Effector memory CD4-positive, alpha-beta T cell (primary cell): ENCODE measurements around the gene LAMA2.

ENCODE experiments used
- DNase-seq, 3 donors: peaks; one replicate each; pipeline ENCODE4 v3.0.0-alpha.2; 2020
- H3K27ac ChIP-seq: 2 replicates; pipeline ENCODE4 v1.7.0; 2013; ENCODE audit warnings: mild to moderate bottlenecking, low read length, moderate library complexity; ENCODE audit not compliant: insufficient read depth, poor library complexity, severe bottlenecking
- H3K27me3 ChIP-seq: replicated peaks from 2 replicates; pipeline ENCODE4 v1.7.0; 2013; ENCODE audit warnings: mild to moderate bottlenecking, low read length; ENCODE audit not compliant: insufficient read depth, control insufficient read depth, poor library complexity, severe bottlenecking
- H3K36me3 ChIP-seq: 2 replicates; pipeline ENCODE4 v1.7.0; 2013; ENCODE audit warnings: mild to moderate bottlenecking, low read length, moderate library complexity; ENCODE audit not compliant: control insufficient read depth, insufficient read depth
- H3K4me1 ChIP-seq: 2 replicates; pipeline ENCODE4 v1.7.0; 2013; ENCODE audit warnings: low read length, mild to moderate bottlenecking; ENCODE audit not compliant: control insufficient read depth, insufficient read depth, poor library complexity, severe bottlenecking
- H3K4me3 ChIP-seq: 2 replicates; pipeline ENCODE4 v1.7.0; 2013; ENCODE audit warnings: low read length, low read depth, mild to moderate bottlenecking; ENCODE audit not compliant: insufficient read depth, poor library complexity, severe bottlenecking
- H3K9me3 ChIP-seq: 2 replicates; pipeline ENCODE4 v1.7.0; 2013; ENCODE audit warnings: mild to moderate bottlenecking, low read length, moderate library complexity; ENCODE audit not compliant: control insufficient read depth

Gene LAMA2

DNA sequence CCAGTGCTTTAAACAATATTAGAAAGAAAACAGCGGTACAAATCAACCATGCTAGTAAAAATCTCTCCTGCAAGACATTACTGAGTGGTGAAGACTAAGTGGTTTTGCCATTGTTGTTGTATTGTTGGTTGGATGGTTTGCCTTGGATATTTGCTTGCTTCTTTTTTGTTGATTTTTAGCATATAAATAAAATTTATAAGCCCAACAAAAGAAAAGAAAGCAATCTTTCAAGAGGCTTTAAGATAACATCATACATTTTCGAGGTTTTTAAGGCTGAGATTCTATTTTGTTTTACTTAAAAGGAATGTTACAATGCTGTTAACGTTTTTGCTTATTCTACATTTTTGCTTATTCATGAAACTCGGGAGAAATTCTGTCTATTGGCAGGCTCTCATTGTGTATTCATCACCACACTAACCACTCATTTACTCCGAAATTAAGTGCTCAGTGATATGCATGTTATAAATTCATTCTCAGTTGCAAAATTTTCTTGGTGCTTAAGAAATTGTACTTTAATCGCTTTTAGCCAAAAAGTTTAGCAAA, 139.1 kb downstream of the LAMA2 start:
- H3K27me3 ChIP-seq, result no peaks in the 10 kb centered on the region
- H3K27ac ChIP-seq, result no peak overlapping the region
- H3K9me3 ChIP-seq, result no peaks in the 10 kb centered on the region
- no peak for DNase-seq
- H3K4me1 ChIP-seq, result no peaks in the 10 kb centered on the region
- no peak overlapping the region for H3K4me3 ChIP-seq
- H3K36me3 ChIP-seq, result no peaks in the 10 kb centered on the region

DNA sequence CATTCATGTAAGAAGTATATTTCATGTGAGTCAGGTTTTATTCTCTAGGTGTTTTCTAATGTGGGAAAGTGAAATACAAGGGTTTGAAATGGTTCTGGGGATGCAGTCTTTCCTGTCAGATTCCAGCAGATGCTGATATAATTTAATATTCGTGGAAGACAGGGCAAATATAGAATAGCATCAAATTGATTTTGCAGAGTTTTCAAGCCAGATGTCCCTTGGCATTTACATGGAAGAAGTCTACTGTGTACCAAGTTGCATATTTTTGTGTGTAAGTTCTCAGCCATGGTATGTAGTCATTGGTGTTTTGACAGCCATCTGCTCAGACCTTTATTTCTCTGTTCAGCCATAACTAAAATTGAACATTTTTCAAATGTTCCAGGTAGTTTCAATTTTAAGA, 143.7 kb downstream of the LAMA2 start:
- DNase-seq, result no peak
- no peak overlapping the region for H3K4me3 ChIP-seq
- H3K4me1 ChIP-seq, result no peaks in the 10 kb centered on the region
- H3K27me3 ChIP-seq, result no peaks in the 10 kb centered on the region
- no peak overlapping the region for H3K27ac ChIP-seq
- H3K9me3 ChIP-seq, result no peaks in the 10 kb centered on the region
- H3K36me3 ChIP-seq, result no peaks in the 10 kb centered on the region

DNA sequence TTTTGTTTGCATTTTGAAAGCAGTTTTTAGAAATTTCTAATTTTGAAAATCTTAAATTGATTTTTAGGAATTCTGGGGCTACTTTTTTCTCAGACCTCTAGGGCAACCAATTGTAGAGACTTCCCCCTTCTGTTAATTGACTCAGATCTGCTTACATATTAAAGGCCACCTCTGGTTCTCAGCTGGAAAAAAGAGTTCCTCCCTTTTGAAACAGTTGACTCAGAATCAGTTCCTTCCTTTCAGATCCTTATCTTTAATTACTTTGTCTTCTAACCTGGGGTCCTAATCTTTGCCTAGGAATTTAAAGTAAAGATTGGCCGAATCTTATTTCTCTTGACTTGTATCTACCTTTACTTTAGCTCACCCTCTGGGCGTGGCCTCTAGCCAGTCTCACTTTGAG, 146.8 kb downstream of the LAMA2 start:
- Histone ChIP-seq H3K4me1 (no peaks in the 10 kb centered on the region), H3K27me3 (no peaks in the 10 kb centered on the region), H3K9me3 (no peaks in the 10 kb centered on the region), H3K4me3 (no peak overlapping the region), H3K36me3 (no peaks in the 10 kb centered on the region), H3K27ac (no peak overlapping the region)
- DNase-seq, result no peak

DNA sequence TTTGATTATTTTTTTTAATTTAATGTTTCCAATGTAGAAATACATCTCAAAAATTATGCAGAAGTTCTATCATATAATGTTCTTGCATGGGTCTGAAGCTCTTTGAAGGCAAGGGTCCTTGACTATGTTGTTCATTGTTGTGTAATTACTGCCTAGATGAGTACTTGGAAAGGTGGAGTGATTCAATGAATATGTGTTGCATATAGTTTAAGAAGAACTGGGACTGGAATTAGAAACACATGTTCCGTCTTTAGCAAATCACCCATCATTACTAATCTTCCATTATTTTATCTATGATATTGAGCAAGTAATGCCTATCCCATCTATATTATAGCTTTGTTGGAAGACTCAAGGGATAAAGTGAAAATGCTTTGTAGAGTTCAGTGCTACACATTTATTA, 147.3 kb downstream of the LAMA2 start:
- no peak overlapping the region for H3K4me3 ChIP-seq
- H3K9me3 ChIP-seq, result no peaks in the 10 kb centered on the region
- no peaks in the 10 kb centered on the region for H3K36me3 ChIP-seq
- no peak overlapping the region for H3K27ac ChIP-seq
- H3K4me1 ChIP-seq, result no peaks in the 10 kb centered on the region
- no peaks in the 10 kb centered on the region for H3K27me3 ChIP-seq
- DNase-seq, result no peak

DNA sequence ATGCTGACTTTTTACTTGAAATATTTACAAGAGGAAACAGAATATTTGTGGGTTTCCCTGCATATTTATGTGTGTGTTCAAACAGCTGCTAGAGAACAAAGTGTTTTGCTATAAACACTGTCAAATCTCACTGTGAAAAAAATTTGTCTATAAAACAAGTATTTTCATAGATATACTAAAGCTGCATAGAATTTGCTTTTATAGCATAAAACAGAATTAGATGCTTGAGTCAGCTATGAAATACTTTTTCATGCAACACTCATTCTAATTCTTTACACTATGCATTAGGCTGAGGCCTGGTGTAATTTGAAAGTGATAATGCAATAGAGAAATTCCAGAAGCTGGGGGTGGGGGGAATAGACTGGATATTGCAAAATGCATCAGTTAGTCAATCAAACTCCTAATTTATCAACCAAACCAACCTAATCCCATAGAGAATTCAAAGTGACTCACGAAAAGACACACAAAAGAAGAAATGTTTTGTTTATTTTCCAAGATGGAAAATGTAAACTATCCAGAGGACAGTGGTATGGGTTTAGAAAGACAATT, 148.2 kb downstream of the LAMA2 start:
- no peaks in the 10 kb centered on the region for H3K27me3 ChIP-seq
- H3K4me1 ChIP-seq, result no peaks in the 10 kb centered on the region
- H3K36me3 ChIP-seq, result no peaks in the 10 kb centered on the region
- no peaks in the 10 kb centered on the region for H3K9me3 ChIP-seq
- DNase-seq, result no peak
- no peak overlapping the region for H3K27ac ChIP-seq
- no peak overlapping the region for H3K4me3 ChIP-seq

DNA sequence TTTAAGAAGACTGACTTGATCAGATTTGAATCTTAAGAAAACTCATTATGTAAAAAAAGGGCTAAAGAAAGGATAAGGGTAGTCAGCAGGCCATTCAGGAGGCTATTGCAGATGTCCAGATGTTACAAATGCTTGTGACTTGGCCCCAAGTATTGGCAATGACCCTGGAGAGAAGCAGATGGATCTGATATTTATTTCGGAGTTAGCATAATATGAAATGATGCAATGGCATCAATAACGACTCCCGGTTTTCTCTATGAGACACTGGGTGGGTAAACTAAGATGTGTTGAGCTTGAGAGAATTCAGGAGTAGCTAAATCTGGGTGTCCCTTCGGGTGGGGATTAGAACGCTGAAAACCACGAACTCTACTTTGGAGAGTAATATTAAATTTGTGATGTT, 149.7 kb downstream of the LAMA2 start:
- DNase-seq, result no peak
- Histone ChIP-seq H3K36me3 (no peaks in the 10 kb centered on the region), H3K27me3 (no peaks in the 10 kb centered on the region), H3K4me3 (no peak overlapping the region), H3K27ac (no peak overlapping the region), H3K4me1 (no peaks in the 10 kb centered on the region), H3K9me3 (no peaks in the 10 kb centered on the region)

DNA sequence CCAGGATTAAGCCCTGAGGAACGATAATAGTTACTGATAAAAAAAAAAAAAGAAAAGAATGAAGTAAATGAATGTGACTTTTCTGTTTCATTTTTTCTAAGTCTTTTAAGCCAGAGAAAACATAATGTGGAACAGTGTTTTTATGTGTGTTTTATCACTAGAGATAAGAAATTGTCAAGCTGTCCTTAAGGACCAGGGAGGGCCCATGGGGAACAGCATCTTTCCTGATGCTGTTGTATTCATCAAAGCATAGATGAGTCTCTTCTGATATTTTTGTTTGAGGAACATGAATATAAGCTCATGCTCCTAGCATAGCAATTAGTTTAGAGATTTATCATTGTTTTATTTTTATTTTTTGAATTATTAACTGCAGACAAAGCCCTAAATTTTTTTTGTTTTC, 150.2 kb downstream of the LAMA2 start:
- Histone ChIP-seq H3K9me3 (no peaks in the 10 kb centered on the region), H3K4me3 (no peak overlapping the region)
- no peak for DNase-seq

DNA sequence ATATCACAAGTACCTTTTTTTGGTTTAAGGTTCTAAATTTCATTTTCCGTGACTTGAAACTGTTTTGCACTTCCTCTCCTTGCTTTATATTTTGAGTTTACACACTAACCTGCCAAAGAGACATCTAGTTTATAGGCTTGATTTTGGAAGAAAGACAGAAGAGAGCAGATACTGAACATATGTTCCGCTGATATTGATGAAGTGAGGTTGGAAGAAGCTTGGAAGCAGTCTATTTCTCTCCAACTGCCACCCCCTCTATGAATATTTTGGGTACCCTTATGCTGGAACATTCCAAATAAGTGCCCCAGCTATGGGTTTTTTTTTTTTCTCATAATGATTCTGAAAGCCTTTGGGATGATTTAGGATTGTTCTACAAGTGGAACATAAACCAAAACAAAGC, 150.6 kb downstream of the LAMA2 start:
- Histone ChIP-seq H3K27ac (no peak overlapping the region), H3K4me3 (no peak overlapping the region), H3K4me1 (no peaks in the 10 kb centered on the region), H3K36me3 (no peaks in the 10 kb centered on the region), H3K27me3 (no peaks in the 10 kb centered on the region), H3K9me3 (no peaks in the 10 kb centered on the region)
- DNase-seq, result no peak

More for the DNA sequence above, 150.2 kb downstream of the LAMA2 start:
- no peaks in the 10 kb centered on the region for H3K4me1 ChIP-seq
- H3K27me3 ChIP-seq, result no peaks in the 10 kb centered on the region
- no peak overlapping the region for H3K27ac ChIP-seq
- H3K36me3 ChIP-seq, result no peaks in the 10 kb centered on the region

DNA sequence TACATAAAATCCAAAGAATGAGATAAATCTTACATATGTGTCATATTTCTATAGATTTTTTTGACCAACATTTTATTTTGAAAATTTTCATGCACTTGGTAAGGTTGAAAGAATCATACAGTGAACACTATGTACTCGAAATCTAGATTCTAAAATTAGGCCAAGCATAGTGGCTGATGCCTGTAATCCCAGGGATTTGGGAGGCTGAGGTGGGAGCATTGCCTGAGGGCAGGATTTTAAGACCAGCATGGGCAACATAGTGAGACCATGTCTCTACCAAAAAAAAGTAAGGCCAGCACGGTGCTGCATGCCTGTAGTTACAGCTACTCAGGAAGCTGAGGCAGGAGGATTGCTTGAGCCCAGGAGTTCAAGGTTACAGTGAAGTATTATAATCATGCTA, 158.6 kb downstream of the LAMA2 start:
- Histone ChIP-seq H3K4me1 (no peaks in the 10 kb centered on the region), H3K27ac (no peak overlapping the region), H3K9me3 (no peaks in the 10 kb centered on the region), H3K27me3 (no peaks in the 10 kb centered on the region), H3K36me3 (no peaks in the 10 kb centered on the region), H3K4me3 (no peak overlapping the region)
- no peak for DNase-seq

DNA sequence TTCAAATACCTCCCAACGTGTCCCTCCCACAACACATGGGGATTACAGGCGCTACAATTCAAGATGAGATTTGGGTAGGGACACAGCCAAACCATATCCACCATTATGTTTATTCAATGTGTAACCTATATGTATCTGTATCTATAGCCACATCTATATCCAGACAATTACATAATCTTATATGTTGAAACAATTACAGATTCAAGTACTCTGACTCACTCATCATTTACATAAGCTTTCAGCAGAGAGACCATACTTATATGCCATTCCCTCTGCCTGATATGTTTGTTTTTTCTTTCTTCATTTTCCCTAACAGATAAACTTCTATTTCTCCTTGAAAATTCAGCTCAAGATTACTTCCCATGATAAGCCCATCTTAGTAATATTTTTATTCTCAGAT, 163.6 kb downstream of the LAMA2 start:
- H3K36me3 ChIP-seq, result no peaks in the 10 kb centered on the region
- no peak overlapping the region for H3K4me3 ChIP-seq
- no peaks in the 10 kb centered on the region for H3K9me3 ChIP-seq
- H3K27me3 ChIP-seq, result no peaks in the 10 kb centered on the region
- DNase-seq, result no peak
- no peaks in the 10 kb centered on the region for H3K4me1 ChIP-seq
- no peak overlapping the region for H3K27ac ChIP-seq
